GM18511 (cell line): ENCODE results near the gene BAG1.
A peak's percentile ranks its signal among the peaks of the same experiment; 100 is the strongest.

Experiments
- ATAC-seq: cut with Tn5 transposase; IDR thresholded peaks from one replicate; pipeline ENCODE4 v1.9.1; 2021; ENCODE audit warnings: mild to moderate bottlenecking, moderate library complexity; ENCODE audit not compliant: unreplicated experiment

BAG1 gene

DNA sequence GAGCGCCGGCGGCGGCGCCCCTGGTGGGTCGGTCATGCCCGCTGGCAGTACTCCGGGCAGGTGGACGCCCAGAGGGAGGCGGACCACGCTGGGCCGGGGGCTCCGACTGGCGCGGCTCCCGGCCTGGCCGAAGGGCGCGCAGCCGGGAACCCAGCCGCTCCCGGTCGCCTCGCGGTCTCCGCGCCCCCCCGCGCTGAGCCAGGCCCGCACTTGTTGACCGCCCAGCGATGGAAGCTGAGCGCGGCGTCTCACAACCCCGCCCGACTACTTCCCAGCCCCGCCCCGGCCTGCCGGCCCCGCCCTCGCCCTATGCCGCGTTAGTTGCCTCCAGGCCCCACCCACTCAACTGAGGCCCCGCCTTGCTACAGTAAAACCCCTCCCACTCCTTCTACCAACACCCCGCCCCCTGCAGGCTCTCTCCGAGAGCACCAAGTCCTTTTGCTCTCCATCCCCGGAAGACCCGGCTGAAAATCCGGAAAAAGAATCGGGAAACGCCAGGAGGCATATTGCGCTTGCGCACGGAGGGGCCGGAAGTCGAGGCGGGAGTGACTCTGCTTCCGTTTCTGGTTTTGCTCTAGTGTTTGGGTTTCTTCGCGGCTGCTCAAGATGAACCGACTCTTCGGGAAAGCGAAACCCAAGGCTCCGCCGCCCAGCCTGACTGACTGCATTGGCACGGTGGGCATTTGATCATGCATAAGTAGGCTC is at the start of gene BAG1, which contains the start of gene CHMP5:
BAG1 (minus strand) TSS at position 236 of the 705 bp plus-strand sequence.
CHMP5 (plus strand) TSS at position 577 of the 705 bp plus-strand sequence; CDS start at position 607, 30 bp downstream.
- ATAC-seq = peak; percentile 79

DNA sequence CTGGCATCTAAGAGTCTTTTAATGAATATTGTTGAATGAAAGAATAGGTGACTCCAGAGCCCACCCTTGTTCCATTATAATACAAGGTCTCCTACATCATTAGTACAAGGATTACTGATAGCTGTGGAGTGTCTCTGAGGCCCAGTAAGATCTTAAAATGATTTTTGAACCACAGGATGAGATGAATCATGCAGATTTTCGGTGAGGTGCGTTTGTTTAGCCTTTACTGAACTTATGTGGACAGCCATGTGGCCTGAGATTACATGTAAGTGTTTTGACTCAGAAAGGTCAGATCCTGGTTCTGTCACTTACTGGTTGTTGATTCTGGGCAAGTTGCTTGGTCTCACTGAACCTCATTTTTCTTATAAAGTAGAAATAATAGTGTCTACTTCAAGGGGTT is 47.4 kb upstream of the BAG1 start:
- ATAC-seq = no peak

- no peak for ATAC-seq
Measured at GRCh38 chr9:33310748-33311147, 46.2 kb upstream of the BAG1 start.

- ATAC-seq = no peak
Measured at GRCh38 chr9:33309903-33310302, 45.4 kb upstream of the BAG1 start.

DNA sequence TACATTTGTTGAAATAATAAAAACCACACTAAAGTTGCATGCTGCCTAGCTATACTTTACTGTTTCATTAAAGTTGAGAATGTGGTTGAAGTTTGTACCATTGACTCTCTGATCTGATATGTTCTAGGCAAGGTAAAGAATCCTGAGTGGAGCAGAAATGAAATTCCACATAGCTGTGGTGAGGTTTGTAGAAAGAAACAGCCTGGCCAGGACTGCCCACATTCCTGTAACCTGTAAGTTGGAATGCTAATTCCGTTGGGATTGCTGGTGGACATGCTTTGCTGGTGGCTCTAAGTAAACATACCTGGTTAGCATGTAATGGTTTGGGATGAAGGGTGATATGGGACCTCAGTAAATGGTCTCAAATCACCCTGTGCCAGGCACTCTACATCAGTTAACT is 42.6 kb upstream of the BAG1 start:
- no peak for ATAC-seq

GRCh38 chr9:33306037-33306436 is 41.5 kb upstream of the BAG1 start:
- ATAC-seq = no peak

GRCh38 chr9:33304362-33304761 is 39.9 kb upstream of the BAG1 start:
- ATAC-seq = no peak

DNA sequence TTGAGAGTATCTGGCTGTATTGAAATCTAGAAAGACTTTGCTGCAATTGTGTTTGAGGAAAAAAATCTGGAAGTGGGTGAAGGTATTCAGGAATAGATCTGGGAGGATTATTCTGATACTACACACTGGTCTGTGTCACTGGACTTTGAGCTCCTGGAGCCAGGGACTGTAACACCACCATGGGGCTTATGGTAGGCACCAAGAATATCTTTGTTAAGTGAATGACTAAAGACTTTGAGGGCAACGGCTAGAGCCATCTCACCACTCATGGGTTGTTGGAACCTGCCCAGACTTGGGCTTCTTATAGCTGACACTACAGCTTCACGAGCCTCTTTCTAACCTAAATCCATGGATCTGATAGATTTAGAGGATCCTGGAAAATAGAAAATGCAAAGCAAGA is 36.0 kb upstream of the BAG1 start:
- ATAC-seq = no peak

- peak; percentile 85 for ATAC-seq
Measured at GRCh38 chr9:33297432-33297831, 32.9 kb upstream of the BAG1 start.

- ATAC-seq = peak; percentile 45
Measured at GRCh38 chr9:33295571-33295970, 31.1 kb upstream of the BAG1 start.

GRCh38 chr9:33294670-33295432 is 30.3 kb upstream of the BAG1 start:
- no peak for ATAC-seq

DNA sequence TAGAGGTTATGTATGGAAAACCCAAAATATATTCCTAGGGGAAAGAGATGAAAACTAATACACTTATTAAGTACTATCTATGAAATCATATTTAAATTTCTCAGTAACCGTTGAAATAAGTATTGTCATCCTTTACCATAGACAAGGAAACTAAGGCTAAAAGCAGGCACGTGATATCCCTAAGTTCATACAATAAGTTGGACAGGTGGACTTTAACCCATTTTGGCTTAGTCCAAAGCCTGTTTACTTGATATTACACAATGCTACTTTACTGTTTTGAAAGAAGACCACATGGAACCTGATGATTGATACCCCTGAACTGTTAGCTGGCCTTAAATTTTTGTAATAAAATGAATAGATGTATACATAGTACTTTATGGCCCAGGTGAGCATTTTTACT is 29.3 kb upstream of the BAG1 start:
- no peak for ATAC-seq

GRCh38 chr9:33291901-33292300 is 27.4 kb upstream of the BAG1 start:
- no peak for ATAC-seq

- no peak for ATAC-seq
Measured at GRCh38 chr9:33291031-33291397, 26.5 kb upstream of the BAG1 start.

DNA sequence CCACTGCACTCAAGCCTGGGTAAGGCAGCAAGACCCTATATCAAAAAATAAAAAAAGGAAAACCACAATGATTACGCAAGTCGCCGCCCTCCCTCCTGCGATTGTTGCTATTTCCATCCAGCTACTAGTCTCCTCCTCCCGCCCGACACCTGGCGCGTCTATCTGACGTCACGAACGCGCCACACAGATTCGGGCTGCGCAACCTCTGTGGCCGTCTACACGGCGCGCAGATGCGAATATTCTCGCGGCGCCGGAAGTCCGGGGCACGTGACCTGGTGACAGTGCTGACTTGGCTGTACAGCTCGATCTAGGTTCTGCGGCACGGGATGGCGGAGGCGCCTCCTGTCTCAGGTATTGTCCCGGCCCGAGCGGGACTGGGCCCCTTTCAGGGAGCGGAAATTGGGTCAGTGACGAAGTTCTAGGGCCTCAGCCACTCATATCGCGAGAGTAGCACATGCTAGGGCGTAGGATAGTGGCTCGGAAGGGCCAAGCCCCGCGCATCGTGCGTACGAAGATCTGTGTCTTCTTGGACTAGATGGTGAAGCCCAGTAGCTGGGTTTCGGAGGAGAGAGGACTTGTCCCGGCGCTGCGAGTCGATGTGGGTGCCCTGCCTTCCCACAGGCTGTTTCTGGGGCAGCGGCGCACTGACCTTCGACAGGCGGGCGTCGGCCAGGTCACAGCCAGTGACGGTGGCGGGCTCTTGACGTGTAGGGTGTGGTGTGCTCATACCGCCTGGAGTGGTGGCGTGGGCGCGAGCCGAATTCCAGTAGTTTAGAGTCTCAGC is 25.9 kb upstream of the BAG1 start, which contains the start of gene NFX1:
NFX1 (plus strand) TSS at position 270 of the 784 bp plus-strand sequence; CDS start at position 327, 57 bp downstream.
- peak; percentile 89 for ATAC-seq

DNA sequence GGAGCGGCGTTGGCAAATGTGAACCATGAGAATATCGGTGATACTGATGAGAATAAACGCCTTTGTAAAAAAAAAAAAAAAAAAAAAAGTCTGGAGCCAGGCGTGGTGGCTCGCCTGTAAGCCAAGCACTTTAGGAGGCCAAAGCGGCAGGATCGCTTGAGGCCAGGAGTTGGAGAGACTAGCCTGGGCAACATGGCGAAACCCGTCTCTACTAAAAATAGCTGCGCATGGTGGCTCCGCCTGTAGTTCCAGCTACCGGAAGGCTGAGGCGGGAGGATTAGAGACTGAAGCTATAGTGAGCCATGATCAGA is 25.4 kb upstream of the BAG1 start:
- no peak for ATAC-seq

- no peak for ATAC-seq
Measured at GRCh38 chr9:33289496-33289895, 25.0 kb upstream of the BAG1 start.

DNA sequence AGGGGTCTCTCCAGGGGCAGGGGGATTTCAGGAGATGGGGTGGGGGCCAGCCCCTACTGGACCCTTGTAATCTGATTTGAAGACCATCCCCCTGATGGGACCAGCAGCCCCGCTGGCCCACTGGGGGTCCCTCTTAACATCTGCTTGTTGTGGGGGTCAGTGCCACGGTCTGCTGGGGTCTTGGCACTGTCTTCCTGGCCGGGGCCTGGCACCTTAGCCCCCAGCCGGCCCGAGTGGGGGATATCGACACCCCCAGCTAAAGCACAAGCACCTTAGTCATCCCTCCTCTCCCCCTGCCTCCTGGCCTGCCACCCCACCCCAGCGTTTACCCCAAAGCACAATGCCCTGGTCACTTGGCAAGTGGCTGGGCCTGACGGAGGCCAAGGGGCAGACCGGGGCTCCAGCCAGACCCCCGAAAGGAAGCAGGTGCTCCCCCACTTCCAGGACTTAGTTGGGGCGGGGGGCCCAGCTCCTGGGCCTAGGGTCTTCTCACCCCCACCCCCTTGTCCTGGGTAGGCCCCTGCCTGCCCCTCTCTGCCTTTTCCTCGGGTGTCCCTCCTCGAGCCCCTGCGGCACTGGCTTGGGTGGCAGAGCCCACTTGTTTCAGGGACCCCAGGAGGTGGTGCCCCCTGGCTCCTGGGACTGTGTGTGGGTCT is 24.4 kb upstream of the BAG1 start:
- ATAC-seq = no peak

DNA sequence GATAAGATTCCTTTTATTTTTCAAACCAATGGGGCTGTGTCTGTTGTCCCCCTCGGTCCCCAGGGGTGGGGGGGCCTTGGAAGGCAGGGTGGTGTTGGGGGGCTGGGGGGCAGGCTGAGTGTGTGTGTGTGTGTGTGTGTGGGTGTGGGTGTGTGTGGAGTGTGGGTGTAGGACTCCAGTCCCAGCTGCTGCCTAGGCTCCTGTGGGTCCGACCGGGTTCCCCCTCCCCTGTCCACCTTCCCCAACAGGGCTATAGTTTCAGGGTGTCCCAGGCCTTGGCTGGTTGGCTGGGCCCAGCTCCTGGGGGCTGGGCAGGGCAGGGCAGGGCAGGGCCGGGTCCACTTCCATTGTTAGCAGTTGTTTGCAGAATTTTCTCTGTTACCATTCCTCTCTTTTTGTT is 23.7 kb upstream of the BAG1 start:
- no peak for ATAC-seq

DNA sequence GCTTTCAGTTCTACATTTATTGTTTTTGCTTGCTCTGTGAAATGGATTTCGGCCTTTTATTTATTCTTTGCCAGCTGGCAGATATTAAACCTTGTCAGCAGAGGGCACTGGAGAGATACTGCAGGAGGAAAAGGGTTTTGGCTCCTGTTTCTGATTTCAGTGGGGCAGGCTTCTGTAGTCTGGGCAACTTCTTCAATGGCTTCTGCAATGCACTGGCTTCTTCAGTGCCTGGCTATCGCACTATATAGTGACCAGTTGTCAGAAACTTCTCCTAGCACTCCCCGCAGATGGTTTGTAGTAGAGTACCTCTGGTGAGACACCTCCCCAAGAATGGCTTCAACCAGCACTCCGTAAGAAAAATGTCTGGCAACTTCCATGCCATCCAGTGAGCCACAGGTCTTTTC is 22.6 kb upstream of the BAG1 start:
- no peak for ATAC-seq

DNA sequence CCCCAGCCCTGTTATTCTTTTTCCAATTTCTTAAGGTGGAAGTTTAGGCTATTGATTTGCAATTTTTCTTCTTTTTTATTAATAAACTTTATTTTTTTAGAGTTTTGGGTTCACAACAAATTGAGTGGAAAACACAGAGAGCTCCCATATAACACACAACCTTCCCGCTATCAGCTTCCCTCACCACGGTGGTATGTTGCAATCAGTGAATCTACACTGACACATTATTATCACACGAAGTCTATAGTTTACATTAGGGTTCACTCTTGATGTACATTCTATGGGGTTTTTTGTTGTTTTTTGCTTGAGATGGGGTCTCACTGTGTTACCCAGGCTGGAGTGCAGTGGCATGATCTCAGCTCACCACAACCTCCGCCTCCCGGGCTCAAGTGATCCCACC is 21.0 kb upstream of the BAG1 start:
- ATAC-seq = no peak
